ENCODE data around the gene NIPBL.

DNA sequence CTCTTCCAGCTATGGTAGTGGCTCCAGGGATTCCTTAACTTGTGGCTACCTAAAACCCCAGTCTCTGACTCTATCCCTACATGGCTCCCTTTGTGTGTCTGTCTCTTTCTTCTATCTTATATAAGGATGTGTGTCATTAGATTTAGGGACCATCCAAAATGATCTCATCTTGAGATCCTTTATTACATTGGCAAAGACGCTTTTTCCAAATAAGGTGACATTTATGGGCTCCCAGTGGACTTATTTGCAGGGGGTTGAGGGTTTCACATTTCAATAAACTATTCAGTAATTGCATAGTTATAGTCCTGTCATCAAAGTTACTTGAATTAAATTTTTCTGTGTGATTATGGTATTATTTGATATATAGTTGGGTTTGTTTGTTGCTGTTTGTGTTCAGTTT lies 59.2 kb downstream of the NIPBL start:
- TF ChIP-seq POLR2A (IDR thresholded peaks at IDR 0.05): no peak
- TF ChIP-seq POLR2AphosphoS5 (IDR thresholded peaks at IDR 0.05): no peak
